ENCODE results near the gene SLC38A11. TPM values are rescaled to one million over a fixed set of nuclear protein-coding genes. Genes with fewer than 3 reads are reported as not detected.

SLC38A11 gene
- total and polyA plus RNA-seq, 2 experiments from 2014 or later, result not detected

GRCh38 chr2:164967361-164967760 lies 12.0 kb upstream of the SLC38A11 start:
- no peaks in the 10 kb centered on the region; the same call in 2 of the 3 replicates for H3K36me3 Mint-ChIP-seq (ENCODE audit: low read depth)
- Histone ChIP-seq H4K20me1 (replicated peaks; ENCODE audit: insufficient read depth) (no peaks in the 10 kb centered on the region), H3F3A (replicated peaks; ENCODE audit: low read depth) (no peaks in the 10 kb centered on the region), H3K4me1 (ENCODE audit: insufficient read depth) (no peaks in the 10 kb centered on the region), H3K4me3 (no peak overlapping the region), H3K9me2 (ENCODE audit: insufficient read depth) (peaks cover 11% of the 10 kb centered on the region; the same call in 1 of the 2 replicates), H3K36me3 (ENCODE audit: insufficient read depth) (no peaks in the 10 kb centered on the region), H3K4me2 (no peak overlapping the region), H3K27ac (ENCODE audit: low read depth) (no peak overlapping the region), H3K27me3 (ENCODE audit: insufficient read depth) (no peaks in the 10 kb centered on the region), H2AFZ (no peak overlapping the region), H3K79me2 (replicated peaks; ENCODE audit: insufficient read depth) (no peaks in the 10 kb centered on the region)
- H3K27me3 Mint-ChIP-seq (ENCODE audit: insufficient read depth, low read depth, poor library complexity), result peaks cover 2% of the 10 kb centered on the region
- DNase-seq (ENCODE audit: low spot score) (no peak), ATAC-seq (no peak)
- H3K4me3 Mint-ChIP-seq, result no peak overlapping the region
- H3K9me3 Mint-ChIP-seq, result peaks cover 3% of the 10 kb centered on the region; the same call in 1 of the 3 replicates
- TF ChIP-seq JUNB (IDR thresholded peaks at IDR 0.05; ENCODE audit: unreplicated experiment), result no peak
- TF ChIP-seq NANOG (IDR thresholded peaks at IDR 0.05; ENCODE audit: borderline replicate concordance), result no peak
- H3K27ac Mint-ChIP-seq, result no peak overlapping the region
- H3K4me1 Mint-ChIP-seq, result peaks cover 14% of the 10 kb centered on the region; the same call in 2 of the 3 replicates

GRCh38 chr2:164964700-164965099 lies 9.4 kb upstream of the SLC38A11 start:
- Histone ChIP-seq H3K27me3 (ENCODE audit: insufficient read depth) (no peaks in the 10 kb centered on the region), H2AFZ (no peak overlapping the region), H3K36me3 (ENCODE audit: insufficient read depth) (no peaks in the 10 kb centered on the region), H3F3A (replicated peaks; ENCODE audit: low read depth) (no peaks in the 10 kb centered on the region), H3K4me3 (no peak overlapping the region), H4K20me1 (replicated peaks; ENCODE audit: insufficient read depth) (no peaks in the 10 kb centered on the region), H3K4me1 (ENCODE audit: insufficient read depth) (no peaks in the 10 kb centered on the region), H3K4me2 (no peak overlapping the region), H3K79me2 (replicated peaks; ENCODE audit: insufficient read depth) (no peaks in the 10 kb centered on the region), H3K27ac (ENCODE audit: low read depth) (no peak overlapping the region), H3K9me2 (ENCODE audit: insufficient read depth) (peaks cover 14% of the 10 kb centered on the region; the same call in 1 of the 2 replicates)
- Mint-ChIP-seq H3K4me1 (peaks cover 14% of the 10 kb centered on the region; the same call in 2 of the 3 replicates), H3K36me3 (ENCODE audit: low read depth) (no peaks in the 10 kb centered on the region; the same call in 2 of the 3 replicates), H3K27ac (no peak overlapping the region), H3K27me3 (ENCODE audit: insufficient read depth, low read depth, poor library complexity) (peaks cover 2% of the 10 kb centered on the region), H3K9me3 (peaks cover 3% of the 10 kb centered on the region; the same call in 1 of the 3 replicates), H3K4me3 (no peak overlapping the region)
- no peak for ATAC-seq
- DNase-seq (ENCODE audit: low spot score), result no peak
- TF ChIP-seq CTCF (conservative IDR thresholded peaks at IDR 0.05; ENCODE audit: low read depth in 2 of 2) (no peak), JUNB (IDR thresholded peaks at IDR 0.05; ENCODE audit: unreplicated experiment) (no peak), POLR2AphosphoS5 (IDR thresholded peaks at IDR 0.05; ENCODE audit: low read depth) (no peak), ZNF331 (CRISPR knock-in tag; IDR thresholded peaks at IDR 0.05; ENCODE audit: low read depth) (no peak), EZH2 (IDR thresholded peaks at IDR 0.05; ENCODE audit: low read depth, unreplicated experiment) (no peak), ZNF462 (CRISPR knock-in tag; IDR thresholded peaks at IDR 0.05) (no peak), ZNF114 (CRISPR knock-in tag; IDR thresholded peaks at IDR 0.05) (no peak), REST (IDR thresholded peaks at IDR 0.05; ENCODE audit: unreplicated experiment) (no peak), NANOG (IDR thresholded peaks at IDR 0.05; ENCODE audit: borderline replicate concordance) (no peak), CREB1 (CRISPR knock-in tag; IDR thresholded peaks at IDR 0.05; ENCODE audit: low read depth) (no peak), STAT1 (IDR thresholded peaks at IDR 0.05; ENCODE audit: unreplicated experiment) (no peak)

All from GM23338 (cell line).